ENCODE results near the gene PMEPA1.

PMEPA1 gene

DNA sequence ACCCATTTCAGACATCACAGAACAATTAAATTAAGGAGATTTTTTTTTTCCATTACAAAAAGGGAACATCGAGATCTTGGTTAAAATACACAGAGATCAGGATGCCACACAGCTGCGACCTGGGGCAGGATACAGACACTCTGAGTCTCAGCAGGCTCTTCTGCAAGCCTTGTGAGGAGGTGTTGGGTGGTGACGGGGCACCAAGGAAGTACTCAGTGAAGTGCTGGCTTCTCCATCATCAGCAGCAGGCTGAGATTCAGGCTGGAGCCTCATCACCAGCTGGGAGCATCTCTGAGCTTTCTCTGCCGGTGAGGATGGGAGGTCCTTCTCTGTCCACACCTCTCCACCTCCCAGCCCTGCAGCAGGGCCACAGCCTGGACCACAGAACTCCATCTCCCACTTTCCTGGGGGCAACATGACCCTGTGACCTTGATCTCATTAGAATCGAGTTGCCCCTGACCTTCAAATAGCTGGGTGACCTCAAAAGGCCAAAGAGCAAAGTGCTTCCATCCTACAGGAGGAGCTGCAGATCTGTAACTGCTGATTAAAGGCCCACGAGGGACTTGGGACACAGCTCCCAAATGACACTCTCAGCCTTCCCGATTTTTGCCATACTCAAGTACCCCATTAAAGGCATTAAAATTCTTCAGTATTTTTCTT is 16.0 kb downstream of the PMEPA1 start:
- no peak for DNase-seq (ENCODE audit: low read depth)

GRCh38 chr20:57693002-57693582 is 16.7 kb downstream of the PMEPA1 start:
- no peak for DNase-seq (ENCODE audit: low read depth)

DNA sequence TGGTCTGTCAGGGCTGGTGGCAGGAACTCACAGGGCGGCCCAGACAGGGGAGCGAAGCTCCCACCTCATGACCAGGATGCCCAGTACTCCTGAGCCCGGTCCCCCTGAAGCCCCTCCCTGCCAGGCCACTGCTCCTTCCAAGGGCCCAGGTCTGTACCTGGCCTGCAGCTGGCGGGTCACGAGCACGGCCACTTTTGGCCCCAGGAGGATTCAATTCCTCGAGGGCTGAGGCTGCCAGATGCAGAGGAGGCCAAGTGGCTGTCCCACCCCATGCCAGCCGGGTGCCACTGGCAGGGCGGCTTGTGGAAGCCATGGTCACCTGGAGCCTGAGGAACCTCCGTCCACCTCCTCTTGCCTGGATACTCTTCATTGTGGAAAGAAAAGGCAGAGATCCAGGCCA is 17.4 kb downstream of the PMEPA1 start:
- no peak for DNase-seq (ENCODE audit: low read depth)

- DNase-seq (ENCODE audit: low read depth): no peak
These were observed 18.1 kb downstream of the PMEPA1 start for GRCh38 chr20:57691699-57692098.

- DNase-seq (ENCODE audit: low read depth): no peak
These were observed 19.3 kb downstream of the PMEPA1 start for GRCh38 chr20:57690525-57690924.

- DNase-seq (ENCODE audit: low read depth): no peak
These were observed 19.9 kb downstream of the PMEPA1 start for GRCh38 chr20:57689745-57690481.

GRCh38 chr20:57688864-57689263 is 21.0 kb downstream of the PMEPA1 start:
- no peak for DNase-seq (ENCODE audit: low read depth)

GRCh38 chr20:57688295-57688694 is 21.5 kb downstream of the PMEPA1 start:
- no peak for DNase-seq (ENCODE audit: low read depth)

DNA sequence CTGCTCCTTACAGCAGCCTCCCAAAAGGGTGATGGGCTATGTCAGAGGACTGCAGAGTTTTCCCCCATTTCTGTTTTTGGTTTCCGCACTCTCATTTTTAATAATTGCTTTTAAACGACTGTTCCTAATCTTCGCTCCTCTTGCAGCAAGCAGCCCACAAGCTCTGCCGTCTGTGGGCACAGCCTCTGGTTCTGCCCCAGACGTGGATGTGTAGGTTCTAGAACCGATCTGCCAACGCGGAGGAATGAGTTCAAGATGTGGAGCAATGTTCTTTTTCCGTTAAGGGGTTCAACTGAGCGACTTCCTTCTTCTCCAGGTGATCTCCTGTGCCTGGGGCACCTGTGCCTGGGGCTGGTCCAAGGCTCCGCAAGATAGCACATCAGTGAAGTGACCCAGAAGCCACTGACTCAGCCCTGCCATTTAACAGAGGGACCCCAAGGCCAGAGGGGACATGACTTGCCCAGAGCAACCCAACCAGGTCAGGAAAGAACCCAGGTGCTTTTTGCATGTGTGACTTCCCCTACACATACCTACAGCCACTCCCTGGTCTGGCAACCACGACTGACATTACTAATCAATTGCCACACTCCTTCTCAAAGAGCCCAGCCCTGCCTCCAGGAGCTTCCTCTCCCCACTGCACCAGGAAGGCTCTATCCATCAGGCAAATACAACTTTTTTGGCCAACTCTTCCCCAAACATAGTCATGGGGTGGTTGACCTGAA is 22.7 kb downstream of the PMEPA1 start:
- DNase-seq (ENCODE audit: low read depth): no peak

DNA sequence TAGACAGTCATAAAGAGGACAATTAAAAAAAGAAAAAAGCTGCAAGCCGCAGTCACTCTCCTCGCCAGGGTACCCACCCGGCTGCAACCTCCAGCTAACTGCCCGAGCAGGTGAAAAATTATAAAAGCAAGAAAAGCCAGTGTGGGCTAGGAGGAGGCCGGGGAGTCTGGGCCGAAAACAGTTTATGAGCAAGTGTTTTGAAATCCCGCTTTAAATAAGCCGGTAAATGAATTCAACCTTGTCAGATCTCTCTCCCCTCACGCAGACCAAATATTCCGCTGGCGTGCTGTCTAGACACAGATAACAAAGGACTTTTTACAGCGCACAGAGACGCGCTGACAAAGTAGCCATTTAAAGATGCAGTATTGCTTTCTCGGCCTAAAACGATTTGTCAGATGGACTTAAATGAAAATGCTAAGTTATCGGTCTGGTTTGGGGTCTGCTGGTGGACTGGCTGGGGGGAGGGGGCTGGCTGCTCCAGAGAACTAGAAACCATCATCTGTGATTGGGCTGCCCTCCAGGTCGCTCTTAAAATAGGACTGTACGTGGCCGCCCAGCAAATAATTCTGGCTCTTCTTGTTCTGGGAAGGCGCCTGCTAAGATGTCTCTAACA is 24.6 kb downstream of the PMEPA1 start:
- DNase-seq (ENCODE audit: low read depth): no peak

DNA sequence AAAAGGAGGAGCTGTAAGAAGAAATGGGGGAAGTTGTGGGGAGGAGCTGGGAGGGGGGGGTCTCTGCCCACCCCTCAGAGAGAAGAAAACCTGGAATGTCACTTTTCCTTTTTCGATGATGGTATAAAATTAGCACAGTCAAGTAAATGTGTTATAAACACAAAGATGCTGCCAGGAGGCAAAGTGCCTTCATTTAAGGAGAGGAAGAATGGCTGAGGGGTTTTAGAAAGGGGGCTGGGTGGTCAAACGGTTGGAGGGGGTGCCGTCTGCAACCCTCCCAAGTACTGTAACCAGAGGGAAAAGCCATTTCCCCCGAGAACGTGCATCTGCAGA is 25.0 kb downstream of the PMEPA1 start:
- no peak for DNase-seq (ENCODE audit: low read depth)

DNA sequence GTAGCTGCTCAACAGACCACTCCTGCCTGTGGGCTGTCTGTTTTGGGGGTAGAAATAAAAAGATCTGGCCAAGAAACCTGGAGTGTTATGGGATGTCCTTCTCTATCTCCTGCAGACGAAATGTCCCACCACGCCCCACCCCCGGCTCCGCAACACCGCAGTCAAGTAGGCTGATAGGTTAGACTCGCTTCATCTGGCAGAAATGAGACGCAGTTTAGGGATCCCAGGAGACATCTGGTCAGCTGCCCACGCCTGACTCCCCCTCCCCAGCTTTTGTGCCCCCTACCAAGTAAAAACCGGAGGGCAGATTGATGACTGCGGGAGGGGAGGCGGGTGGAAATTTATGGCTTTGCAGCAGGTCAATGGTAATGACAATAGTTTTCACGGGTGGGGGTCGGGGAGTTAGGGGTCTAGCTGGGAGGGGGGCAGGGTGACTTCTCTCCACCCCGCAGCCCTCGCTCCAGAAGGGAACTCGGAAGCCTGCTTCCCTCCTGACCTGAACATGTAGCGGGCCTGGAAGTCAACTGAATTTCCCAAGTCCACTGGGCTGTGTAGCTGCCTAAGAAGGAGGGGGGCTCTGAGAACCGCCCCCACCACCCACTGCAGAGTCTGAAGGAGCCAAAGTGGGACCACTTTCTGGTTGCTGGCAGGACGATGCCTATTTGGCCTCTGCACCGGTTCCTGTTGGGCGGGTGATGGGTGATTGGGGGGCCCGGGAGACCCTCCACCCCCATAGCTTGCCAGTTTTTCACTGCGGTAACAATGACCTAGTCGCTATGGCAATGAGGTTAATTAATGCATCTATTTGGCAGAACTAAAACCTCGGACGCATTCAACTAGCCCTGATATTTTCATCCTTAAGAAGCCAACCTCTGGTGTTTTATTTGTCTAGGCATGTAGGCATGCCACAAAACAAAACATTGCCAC is 25.7 kb downstream of the PMEPA1 start:
- DNase-seq (ENCODE audit: low read depth): no peak

DNA sequence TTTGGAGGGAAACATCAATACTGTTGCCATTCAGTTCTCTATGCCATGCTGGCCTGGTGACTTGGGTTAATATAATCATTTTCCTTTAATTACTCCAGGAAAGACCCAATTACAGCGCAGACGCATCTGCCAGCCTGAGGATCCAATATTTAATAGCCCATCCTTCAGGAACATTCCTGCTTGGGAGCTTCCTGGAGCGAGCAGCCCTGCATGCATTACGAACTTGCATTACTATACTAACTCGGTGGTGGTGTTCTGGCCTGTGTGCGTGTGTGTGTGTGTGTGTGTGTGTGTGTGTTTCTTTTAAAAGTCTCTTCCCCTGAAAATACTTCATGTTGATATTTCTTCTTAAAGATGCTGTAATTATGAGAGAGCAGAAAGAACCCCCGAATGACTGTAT is 26.5 kb downstream of the PMEPA1 start:
- DNase-seq (ENCODE audit: low read depth): no peak

- DNase-seq (ENCODE audit: low read depth): no peak
These were observed 27.4 kb downstream of the PMEPA1 start for GRCh38 chr20:57682184-57683101.

DNA sequence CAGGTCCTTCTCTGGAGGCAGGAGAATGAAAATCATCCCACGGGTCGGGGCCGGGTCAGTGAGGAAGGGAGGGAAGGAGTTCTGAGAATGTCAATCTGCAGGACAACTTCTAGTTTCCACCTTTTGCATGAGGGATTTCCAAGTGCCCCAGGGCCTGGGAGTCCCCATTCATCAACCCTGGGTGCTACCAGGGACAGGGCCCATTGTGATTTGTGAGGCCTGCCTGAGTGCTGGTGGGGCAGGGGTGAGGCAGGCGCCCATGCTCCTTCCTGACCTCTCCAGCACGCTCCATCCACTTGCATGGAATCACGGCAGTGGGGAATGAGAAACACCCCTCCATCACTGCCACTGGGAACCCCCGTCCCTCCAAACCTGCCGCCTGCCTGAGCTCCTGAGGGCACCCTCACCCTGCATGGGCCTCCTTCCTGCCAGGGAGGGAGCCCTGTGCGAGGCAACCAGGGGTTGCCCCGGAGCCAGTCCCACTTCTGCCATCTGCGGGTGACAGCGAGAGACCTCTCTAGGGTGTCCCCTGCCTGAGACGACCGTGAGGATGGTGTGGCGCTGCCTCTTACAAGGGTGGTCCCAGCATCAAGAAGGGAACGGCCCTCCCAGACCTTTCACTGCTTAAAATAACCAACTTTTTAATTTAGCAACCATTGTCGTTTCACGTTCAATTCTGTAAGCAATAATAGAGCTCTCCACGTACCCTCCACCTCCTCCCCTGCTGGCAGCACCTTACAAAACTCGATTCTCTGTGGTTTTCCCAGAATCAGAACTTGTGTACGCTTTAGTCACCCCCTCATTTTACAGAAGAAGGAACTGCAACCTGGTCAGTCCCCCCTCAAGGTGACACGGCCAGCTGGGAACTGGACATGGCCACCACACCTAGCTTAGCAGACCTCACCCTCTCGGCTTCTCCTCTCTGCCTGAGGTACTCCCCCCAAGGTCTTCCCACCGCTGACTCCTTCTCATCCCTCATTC is 28.6 kb downstream of the PMEPA1 start:
- no peak for DNase-seq (ENCODE audit: low read depth)

- DNase-seq (ENCODE audit: low read depth): no peak
These were observed 29.6 kb downstream of the PMEPA1 start for GRCh38 chr20:57680131-57680716.

GRCh38 chr20:57679113-57679512 is 30.7 kb downstream of the PMEPA1 start:
- DNase-seq (ENCODE audit: low read depth): no peak

DNA sequence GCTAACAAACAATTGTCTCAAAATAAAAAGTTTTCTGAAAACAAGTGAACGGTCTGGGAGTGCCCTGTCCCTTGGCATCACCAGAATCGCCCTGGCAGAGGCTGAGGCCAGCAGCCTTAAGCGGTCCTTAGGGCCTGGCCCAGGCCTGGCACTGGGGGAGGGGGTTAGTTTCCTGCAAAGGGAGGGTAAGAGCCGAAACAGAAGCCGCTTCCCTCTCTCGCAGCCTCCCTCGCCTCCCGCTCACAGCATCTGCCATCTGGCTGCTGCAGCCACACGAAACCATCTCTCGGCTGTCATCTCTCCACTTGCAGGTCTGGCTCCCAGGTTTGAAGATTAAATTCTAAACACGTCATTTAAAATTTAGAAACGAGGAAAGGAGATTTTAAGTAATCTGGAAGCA is 31.5 kb downstream of the PMEPA1 start:
- DNase-seq (ENCODE audit: low read depth): no peak

GRCh38 chr20:57677584-57677982 is 32.2 kb downstream of the PMEPA1 start:
- DNase-seq (ENCODE audit: low read depth): no peak

All from stimulated activated CD8-positive, alpha-beta memory T cell treated with anti-CD3 and anti-CD28 coated beads, Interleukin-15, amount 100 ng/mL, for 24 hours (primary cell).